ENCODE measurements around the gene SPRYD3.

The SPRYD3 gene

DNA sequence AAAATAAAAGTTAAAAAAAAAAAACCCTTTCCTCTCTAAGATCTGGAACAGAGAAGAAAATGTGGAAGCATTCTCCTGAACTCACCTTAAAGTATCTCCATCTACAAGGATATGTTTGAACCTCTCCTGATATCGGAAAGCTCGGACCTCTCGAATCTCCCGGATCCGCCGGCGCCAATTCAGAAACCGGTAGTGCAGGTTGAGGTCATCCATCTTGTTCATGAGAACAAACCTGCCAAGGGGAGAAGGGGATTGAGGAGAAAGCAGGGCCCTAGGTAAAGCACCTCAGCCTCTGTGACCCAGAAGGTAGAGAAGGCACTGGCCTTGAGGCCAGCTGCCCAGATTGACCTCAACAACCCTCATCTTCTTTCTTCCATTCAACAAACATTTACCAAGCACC, 2.2 kb downstream of the SPRYD3 start:
- no peak for DNase-seq

DNA sequence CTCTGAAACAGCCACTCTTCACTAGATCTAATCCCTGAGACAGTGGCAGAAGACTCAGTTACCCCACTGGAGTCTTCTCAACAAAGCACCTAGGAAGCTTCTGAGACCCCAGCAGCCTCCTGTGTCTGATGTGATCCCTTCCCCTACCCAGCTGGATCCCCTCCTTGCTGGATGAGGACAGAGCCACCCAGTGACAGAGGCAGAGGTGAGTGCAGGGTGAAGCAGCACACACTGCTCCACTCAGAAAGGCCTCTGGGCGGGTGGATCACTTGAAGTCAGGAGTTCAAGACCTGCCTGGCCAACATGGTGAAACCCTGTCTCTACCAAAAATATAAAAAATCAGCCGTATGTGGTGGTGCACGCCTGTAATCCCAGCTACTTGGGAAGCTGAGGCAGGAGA, 2.7 kb downstream of the SPRYD3 start:
- DNase-seq: no peak

- DNase-seq: no peak
These were observed 4.2 kb downstream of the SPRYD3 start for GRCh38 chr12:53074999-53075370.

DNA sequence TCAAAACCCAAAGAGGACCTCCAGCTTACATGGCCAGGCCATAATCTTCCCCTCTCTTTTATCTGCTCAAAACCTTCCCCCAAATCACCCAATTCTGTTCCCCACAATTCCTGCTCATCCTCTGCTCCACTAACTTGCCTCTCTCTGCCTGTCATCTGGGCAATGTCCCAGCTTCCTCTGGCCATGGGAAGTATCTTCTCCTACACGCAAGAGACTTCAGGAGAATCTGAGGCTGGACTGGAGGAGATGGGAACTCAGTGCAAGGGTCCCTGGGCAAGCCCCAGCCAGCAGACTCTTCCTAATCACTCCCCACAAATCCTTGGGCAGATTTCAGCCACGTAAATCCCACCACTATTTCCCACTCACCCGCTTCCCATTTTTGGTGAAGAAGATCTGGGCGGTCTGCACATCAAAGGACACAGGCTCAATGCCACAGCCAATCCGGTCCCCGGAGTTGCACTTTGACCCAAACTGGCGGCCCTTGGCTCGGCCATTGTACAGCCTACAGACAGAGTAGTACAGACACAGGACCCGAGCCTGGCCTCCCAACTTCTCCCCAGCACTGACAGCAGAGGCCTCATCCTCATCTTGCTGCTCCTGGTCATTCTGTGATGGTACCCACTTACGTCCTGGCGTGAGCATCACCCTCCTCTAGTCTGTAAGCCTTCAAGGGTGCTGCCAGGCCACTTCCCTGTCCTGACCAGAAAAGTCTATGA, 4.7 kb downstream of the SPRYD3 start:
- DNase-seq: no peak

DNA sequence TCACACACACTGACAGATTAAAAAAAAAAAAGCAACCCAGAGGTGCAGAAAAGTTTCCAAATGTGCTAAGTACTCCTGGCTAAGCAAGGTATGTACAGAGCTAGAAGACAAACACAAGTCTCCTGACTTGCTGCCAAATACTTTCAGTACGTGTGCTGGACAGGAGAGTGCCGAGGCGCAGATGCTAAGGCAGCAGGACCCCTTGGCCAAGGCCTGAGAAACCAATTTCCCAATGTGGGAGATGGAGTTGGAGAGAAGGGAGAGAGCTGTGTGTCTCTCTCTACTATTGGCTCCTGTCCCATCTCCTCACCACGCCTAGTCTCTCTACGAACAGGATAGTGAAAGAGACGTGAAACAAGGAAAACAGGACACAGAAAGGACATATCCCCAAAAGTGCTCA, 5.3 kb downstream of the SPRYD3 start:
- DNase-seq: no peak

- no peak for DNase-seq
These were observed 7.3 kb downstream of the SPRYD3 start for GRCh38 chr12:53071591-53072551.

DNA sequence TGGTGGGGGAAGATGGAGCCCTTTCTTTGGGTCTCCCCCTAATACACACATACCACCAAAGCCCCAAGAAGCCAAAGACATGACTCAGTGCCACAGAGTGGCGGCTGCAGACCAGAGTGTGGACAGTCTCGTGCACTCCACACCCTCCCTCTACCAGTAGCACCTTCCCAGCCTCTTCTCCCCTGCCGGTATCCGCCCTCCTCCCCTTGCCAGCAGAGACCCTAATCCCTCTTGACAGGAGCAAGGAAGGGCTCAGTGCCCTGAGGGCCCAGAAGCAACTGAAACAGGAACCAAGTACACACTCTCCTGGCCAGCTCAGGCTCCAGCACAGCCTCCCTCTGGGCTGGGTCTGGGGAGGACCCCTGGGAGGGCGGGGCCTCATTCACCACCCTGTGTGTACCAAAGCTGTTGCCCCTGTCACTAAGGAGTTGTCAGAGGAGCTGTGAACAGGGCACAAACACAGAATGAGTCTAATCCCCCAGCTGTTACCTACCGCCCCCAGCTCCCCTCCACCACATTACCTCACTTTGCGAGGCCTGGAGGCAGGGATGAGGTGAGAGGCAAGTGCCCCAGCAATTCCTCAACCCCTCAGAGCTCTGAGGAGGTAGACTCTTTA, 8.2 kb downstream of the SPRYD3 start:
- no peak for DNase-seq

GRCh38 chr12:53069621-53070410, 9.4 kb downstream of the SPRYD3 start:
- no peak for DNase-seq

GRCh38 chr12:53068811-53069585, 10.2 kb downstream of the SPRYD3 start:
- no peak for DNase-seq

- no peak for DNase-seq
These were observed 11.0 kb downstream of the SPRYD3 start for GRCh38 chr12:53067993-53068770.

GRCh38 chr12:53067074-53067992, 11.9 kb downstream of the SPRYD3 start:
- DNase-seq: no peak

DNA sequence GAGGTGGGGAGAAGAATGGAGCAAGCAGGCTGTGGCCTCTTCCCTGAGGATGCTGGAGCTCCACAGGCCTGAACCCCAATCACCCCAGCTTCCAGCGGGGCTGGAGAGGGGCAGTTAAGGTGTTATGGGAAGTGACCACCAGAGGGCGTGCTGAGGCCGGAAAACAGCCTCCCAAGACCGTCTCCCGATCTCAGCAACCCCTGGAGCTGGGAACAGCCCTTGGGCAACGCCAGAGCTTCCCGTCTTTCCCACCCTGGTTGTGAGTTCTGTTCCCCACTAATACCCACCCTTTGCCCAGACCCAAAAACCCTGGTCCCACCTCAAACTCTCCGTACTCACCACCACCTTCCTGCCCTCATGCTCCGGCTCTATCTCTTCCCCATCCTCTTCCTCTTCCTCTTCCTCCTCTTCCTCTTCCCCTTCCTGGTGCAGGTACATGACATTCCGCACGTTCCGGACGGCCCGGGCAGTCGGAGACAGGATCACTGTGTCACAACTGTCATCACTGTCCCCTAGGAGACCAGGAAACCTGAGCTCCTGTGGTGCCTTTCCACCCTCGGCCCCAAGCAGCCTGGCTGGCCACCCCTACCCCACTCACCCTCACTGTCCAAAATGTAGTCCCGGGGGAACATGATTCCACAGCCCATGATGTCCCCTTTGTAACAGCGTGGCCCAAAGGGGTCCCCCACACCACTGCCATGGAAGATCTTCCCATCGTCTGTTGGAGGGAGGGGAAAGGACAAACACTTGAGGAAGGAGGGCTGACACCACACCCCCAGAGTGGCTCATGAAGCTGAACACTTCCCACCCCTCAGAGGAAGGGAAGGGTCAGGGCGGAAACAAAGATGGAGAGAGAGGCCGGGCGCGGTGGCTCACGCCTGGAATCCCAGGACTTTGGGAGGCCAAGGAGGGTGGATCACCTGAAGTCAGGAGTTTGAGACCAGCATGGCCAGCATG, 12.9 kb downstream of the SPRYD3 start:
- no peak for DNase-seq

DNA sequence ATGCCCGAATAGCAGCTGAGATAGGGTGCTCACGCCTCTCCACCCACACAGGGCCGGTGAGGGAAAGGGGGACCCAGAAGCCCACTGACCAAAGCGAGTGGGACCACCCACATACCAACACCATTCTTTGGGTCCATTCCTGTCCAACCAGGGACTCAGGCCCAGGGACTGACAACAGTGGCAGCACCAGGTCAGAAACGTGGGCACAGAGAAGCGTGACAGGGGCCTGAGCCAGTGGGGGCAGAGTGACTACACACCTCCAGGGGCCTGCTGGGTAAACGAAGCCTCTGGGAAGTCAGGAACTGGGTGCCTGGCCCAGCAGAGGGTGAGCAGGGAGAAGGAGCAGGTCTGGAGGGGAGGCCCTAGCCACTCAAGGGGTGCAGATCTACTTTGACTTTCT, 13.7 kb downstream of the SPRYD3 start:
- DNase-seq: no peak

DNA sequence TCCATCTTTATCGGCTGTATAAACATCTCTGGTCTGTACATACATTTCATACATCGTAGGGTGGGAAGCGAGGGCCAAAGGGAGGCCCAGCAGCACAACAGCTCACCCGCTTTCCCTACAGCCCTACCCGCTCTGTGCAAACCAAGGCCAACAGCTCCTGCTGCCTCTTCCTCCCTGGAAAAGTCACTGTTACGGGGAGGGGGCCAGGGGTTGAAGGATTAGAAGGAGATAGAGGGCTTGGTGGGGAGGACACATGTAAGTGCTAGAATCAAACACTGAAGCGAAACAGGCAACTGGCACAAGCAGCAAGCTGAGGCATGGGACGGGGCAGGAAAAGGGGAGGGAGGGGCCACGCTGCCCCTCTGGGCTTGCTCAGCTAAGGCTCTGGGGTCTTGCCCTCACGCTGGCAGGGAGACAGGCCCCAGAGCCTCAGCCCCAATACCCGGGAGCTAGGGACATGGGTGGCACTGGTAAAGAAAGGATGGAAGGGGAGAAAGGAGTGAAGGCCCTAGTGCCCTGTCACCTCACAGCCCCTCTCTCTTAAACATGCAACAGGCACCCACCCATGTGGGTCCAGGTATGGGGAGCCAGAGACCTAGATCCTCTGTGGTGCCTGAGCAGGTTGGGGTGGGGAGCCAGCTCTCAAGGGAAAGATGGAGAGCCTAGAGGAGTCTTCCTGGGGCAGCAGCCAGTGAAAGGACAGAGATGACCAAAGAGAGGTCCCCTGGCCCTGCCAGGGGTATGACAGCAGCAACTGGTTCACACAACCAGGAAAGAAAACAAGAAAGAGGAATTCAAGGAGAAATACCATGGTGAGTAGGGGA, 14.4 kb downstream of the SPRYD3 start:
- DNase-seq: no peak

DNA sequence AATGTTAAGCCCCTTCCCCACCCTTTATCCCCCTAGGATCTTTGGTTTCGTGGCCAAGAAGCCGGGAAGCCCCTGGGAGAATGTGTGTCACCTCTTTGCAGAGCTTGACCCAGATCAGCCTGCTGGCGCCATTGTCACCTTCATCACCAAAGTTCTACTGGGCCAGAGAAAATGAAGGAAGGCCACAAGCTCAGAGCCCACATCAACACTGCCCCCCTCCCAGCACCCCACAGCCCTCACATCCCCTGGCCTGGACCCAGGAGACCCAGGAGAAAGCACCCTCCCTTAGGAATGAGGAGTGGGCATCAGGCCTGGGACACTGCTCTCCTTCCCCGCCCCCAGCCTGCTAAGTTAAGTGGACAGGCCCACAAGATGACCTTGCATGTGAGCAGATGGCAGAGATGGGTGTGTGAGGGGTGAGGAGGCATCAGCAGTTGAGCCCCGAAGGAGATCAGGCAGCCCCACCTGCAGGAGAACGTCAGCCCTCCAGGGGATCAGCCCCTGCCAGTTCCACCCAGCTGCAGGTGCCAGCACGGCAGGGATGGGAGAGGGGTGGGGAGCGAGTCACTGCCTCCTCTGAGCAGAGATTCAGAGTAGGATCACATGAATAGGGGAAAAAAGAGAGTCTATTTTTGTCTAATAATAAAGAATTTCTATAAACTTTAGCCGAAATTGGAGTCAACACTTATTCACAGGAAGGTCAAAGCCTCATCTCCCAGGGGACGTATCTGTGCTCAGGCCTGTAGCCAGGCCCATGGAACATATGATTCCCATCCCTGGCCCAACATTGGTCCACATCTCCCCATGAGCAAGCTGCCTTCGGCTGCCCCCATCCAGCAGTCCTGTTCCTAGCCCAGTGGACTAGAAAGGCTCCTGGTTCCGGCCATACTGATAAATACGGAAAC, 15.2 kb downstream of the SPRYD3 start:
- DNase-seq: no peak

- no peak for DNase-seq
These were observed 16.0 kb downstream of the SPRYD3 start for GRCh38 chr12:53062977-53063707.
